NCI-H2227 (cell line): ENCODE measurements around the gene SNX32.
A peak's percentile ranks its signal among the peaks of the same experiment; 100 is the strongest.

Source experiments
- DNase-seq: peaks from one replicate; lab custom pipeline; 2025; ENCODE audit not compliant: unreplicated experiment; lab: John Stamatoyannopoulos, UW

The SNX32 gene

DNA sequence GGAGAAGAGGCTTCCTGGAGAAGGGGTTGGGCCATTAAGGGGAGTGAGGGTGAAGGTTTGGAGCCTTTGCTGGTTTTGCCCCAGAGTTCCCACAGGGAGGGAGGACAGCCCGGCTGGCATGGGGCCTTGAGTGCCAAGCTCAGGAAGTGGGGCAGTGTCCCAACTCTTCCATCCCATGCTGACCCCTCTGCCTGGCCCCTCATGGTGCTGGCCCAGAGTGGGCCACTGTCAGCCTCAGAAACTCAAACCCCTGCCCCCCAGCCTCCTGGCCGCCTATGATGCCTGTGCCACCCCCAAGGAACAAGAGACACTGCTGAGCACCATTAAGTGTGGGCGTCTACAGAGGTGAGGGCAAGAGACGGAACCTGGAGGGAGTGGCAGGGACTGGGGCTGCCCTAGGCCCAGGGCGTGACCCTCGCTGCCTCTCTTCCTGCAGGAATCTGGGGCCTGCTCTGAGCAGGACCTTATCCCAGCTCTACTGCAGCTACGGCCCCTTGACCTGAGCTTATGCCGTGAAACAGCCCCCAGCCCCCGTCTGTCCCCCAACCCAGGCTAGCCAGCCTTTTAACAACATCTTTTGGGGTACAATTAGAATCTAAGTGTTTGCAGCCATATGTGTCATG, 31.9 kb downstream of the SNX32 start:
- DNase-seq, result no peak

DNA sequence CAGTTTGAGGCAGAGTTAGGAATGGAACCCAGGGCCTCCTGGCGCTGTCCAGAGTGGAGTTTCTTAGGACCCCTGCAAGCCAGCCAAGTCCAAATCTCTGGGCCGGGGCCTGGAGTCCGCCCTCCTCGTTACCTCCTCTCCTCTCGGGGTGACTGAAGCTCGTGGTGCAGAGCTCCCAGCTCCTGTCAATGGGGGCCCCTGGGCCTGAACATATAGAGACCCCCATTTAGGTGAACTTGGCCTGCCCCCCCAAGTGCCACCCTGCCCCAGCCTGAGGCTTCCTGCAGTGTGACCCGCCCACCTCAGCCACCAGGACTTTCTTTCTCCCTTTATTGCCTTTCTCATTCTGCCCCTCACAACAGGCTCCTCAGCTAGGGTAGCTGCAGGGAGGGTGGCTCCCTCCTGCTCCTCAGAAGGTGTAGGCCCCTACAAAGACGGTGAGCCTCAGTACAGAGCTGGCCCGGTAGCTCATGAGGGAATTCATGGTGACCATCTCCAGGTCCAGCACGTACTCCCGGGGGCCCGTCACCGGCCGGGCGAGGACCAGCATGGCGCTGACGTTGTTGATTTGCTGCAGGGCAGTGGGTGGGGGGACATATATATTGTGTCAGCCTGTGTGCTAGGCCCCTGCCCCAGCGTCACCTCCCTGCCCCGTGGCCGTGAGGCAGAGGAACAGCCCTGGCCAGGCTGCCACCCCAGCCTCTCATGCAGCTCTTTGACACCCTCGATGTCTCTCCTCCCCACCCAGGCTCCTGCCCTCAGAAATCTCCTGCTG, 32.9 kb downstream of the SNX32 start:
- DNase-seq, result no peak

DNA sequence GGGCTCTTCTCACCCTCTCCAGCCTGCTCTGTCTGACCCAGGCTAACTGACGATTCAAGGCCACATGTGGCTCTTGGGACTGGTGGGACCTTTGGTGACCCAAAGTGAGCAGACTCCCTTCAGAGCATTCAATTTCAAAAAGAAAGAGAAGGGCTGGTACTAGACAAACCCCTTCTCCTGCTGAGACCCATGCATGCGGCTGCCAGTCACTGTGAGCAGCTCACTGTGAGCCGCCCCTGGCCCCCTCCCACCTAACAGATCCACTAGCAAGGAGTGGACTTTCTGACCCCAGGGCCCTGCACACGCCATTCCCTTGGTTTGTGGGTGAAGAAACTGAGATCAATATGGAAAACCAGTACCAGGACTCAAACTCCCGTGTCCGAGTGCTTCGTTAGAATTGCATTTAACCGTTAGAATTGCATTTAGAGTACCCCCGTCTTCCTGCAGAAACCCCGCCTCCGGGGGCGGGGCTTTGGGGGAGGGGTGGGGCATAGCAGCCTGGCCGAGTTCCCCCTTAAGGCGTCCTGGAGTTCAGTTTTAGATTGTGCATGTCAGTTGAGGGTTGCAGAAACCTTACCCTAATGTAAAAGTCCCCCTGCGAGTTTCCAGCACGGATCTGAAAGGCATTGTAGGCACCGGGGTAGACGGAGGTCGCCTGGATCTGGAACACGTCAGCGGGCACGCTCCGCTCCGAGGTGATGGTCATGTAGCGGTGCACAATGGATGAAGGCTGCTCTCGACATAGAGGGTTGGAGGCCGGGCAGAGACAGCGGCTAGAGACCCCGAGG, 33.7 kb downstream of the SNX32 start:
- DNase-seq, result no peak

DNA sequence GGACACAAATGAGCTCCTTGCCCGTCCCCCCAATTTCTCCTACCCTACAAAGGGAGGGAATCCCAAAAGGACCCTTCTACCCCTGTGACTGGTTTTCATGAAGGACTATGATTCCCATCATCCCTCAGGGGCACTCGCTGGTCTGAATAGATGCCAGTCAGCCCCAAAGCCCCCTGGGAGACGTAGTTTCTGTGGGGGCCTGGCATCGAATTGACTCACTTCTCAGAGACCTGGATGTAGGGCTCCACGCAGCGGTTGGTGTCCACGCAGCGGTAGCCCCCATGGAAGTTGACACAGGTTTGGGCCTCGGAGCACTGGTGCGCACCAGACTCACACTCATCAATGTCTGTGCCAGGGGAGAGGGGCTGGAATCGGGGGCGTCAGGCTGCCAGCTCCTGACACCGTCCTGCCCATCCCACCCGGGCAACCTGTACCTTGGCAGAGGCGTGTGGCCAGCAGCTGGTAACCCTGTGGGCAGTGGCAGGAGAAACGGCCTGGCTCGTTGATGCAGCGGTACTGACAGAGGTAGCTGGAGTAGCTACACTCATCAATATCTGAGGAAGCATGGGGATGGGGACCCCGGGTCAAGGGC, 34.4 kb downstream of the SNX32 start:
- DNase-seq, result peak; percentile 37

- DNase-seq, result no peak
Observed at GRCh38 chr11:65868907-65869306, 35.1 kb downstream of the SNX32 start.

GRCh38 chr11:65869643-65870306, 36.0 kb downstream of the SNX32 start:
- no peak for DNase-seq

DNA sequence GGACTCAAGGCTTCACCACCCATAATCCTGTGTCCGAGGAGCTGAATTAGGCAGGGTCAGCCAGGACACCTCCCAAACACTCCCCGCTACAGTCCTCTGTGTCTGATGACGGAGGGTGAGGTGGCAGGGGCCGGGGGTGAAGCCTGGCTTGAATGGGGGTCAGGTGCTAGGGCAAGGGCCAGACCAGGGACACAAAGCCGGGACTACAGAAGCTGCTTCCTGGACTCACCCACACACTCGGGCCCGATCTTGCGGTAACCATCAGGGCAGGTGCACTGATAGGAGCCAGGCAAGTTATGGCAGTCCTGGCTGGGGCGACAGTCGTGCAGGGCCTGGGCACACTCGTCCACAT, 36.5 kb downstream of the SNX32 start:
- DNase-seq, result no peak

- DNase-seq, result no peak
Observed at GRCh38 chr11:65870706-65871681, 37.2 kb downstream of the SNX32 start.

GRCh38 chr11:65871811-65872548, 38.2 kb downstream of the SNX32 start:
- no peak for DNase-seq

DNA sequence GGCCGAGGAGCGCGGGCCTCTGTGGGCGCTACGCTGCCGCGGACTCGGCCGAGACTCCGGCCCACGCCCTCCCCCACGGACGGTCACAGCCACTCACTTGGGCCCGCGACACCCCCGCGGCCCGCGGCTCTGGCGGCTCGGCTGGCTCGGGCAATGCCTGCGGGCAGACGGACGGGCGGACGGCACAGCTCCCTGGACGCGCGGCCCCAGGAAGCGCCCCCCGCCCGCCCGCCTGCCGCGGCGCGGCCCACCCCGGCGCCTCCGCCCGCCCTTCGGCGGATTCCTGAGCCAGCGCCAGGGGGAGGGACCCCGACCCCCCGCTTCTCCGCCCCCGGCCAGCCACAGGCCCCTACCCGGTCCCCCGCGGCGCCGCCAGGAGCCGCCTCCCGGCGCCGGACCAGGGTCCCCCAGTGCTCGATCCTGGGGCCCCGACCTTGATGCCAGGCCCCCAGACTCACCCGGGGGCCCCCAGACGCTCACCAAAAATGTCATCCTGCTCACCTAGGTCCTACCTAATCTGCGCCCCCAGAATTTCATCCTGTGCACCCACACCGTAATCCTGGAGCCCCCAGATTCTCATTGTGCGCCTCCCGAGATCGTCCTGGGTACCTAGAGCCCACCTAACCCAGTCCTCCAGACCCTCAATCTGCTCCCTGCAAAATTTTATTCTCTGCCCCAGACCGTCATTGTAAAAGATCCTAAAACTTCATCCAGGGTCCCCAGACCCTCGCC, 39.0 kb downstream of the SNX32 start, which contains the start of gene EFEMP2:
Gene EFEMP2, minus strand, starts transcription at position 215 of the 732 bp plus-strand sequence. CDS start 446 bp downstream, outside the sequence.
- DNase-seq, result peak; percentile 46

GRCh38 chr11:65873318-65874156, 39.8 kb downstream of the SNX32 start:
- peak; percentile 96 for DNase-seq

DNA sequence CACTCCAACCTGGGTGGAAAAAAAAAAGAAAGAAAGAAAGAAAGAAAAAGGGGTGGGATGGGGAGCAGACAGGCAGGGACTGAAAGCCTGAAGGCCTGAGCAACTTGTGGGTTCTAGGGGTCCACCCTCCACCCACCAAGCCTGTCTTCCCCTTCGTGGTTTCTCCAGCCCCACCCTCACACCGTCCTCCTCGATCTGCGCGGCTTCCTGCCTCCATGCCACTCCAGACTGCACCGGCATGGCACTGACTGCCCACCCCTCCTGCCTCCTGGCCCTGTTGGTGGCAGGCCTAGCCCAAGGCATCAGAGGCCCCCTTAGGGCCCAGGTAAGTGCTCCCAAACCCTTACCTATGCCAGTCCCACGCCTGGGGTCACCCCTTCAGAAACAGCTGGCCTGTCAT, 45.9 kb downstream of the SNX32 start, which contains the start of gene CTSW:
Gene CTSW, plus strand, starts transcription at position 221 of the 400 bp plus-strand sequence. Its CDS starts 18 bp downstream, at position 239.
- DNase-seq, result no peak

GRCh38 chr11:65880027-65880426, 46.3 kb downstream of the SNX32 start:
- DNase-seq, result no peak

GRCh38 chr11:65880844-65881421, 47.2 kb downstream of the SNX32 start:
- no peak for DNase-seq

GRCh38 chr11:65882120-65883057, 48.6 kb downstream of the SNX32 start:
- no peak for DNase-seq
